ENCODE data around the gene CDKN1B.
A peak's percentile ranks its signal among the peaks of the same experiment; 100 is the strongest.

Gene CDKN1B

GRCh38 chr12:12716793-12717585, at the start of gene CDKN1B:
Gene CDKN1B (plus strand): TSS chr12:12717368. CDS start chr12:12717840, 472 bp downstream.
- peaks cover 3% of the 10 kb centered on the region; the same call in 1 of the 2 replicates for H3K36me3 ChIP-seq (ENCODE audit: insufficient read depth, low read length)
- H3K9me3 ChIP-seq (ENCODE audit: control insufficient read depth, insufficient read depth, low read length) = no peaks in the 10 kb centered on the region
- peaks cover 25% of the 10 kb centered on the region for H3K4me1 ChIP-seq (ENCODE audit: insufficient read depth, low read length)
- peak within 1 kb of the TSS; percentile 87 for H3K9ac ChIP-seq (ENCODE audit: low read depth, low read length)

GRCh38 chr12:12668005-12668404, 49.2 kb upstream of the CDKN1B start:
- Histone ChIP-seq H3K4me1 (ENCODE audit: insufficient read depth, low read length) (peaks cover 9% of the 10 kb centered on the region), H3K9ac (ENCODE audit: low read depth, low read length) (no peak overlapping the region), H3K36me3 (ENCODE audit: insufficient read depth, low read length) (no peaks in the 10 kb centered on the region; the same call in 1 of the 2 replicates), H3K9me3 (ENCODE audit: control insufficient read depth, insufficient read depth, low read length) (no peaks in the 10 kb centered on the region)

- Histone ChIP-seq H3K9ac (ENCODE audit: low read depth, low read length) (no peak overlapping the region), H3K9me3 (ENCODE audit: control insufficient read depth, insufficient read depth, low read length) (no peaks in the 10 kb centered on the region), H3K4me1 (ENCODE audit: insufficient read depth, low read length) (peaks cover 9% of the 10 kb centered on the region), H3K36me3 (ENCODE audit: insufficient read depth, low read length) (no peaks in the 10 kb centered on the region; the same call in 1 of the 2 replicates)
These were observed 48.1 kb upstream of the CDKN1B start for GRCh38 chr12:12669020-12669419.

- Histone ChIP-seq H3K4me1 (ENCODE audit: insufficient read depth, low read length) (peaks cover 7% of the 10 kb centered on the region), H3K9ac (ENCODE audit: low read depth, low read length) (no peak overlapping the region), H3K9me3 (ENCODE audit: control insufficient read depth, insufficient read depth, low read length) (no peaks in the 10 kb centered on the region), H3K36me3 (ENCODE audit: insufficient read depth, low read length) (no peaks in the 10 kb centered on the region; the same call in 1 of the 2 replicates)
These were observed 45.1 kb upstream of the CDKN1B start for GRCh38 chr12:12671850-12672660.

GRCh38 chr12:12673296-12673695, 43.9 kb upstream of the CDKN1B start:
- Histone ChIP-seq H3K9ac (ENCODE audit: low read depth, low read length) (no peak overlapping the region), H3K9me3 (ENCODE audit: control insufficient read depth, insufficient read depth, low read length) (no peaks in the 10 kb centered on the region), H3K4me1 (ENCODE audit: insufficient read depth, low read length) (peaks cover 7% of the 10 kb centered on the region), H3K36me3 (ENCODE audit: insufficient read depth, low read length) (no peaks in the 10 kb centered on the region; the same call in 1 of the 2 replicates)

GRCh38 chr12:12676605-12677004, 40.6 kb upstream of the CDKN1B start:
- Histone ChIP-seq H3K36me3 (ENCODE audit: insufficient read depth, low read length) (no peaks in the 10 kb centered on the region), H3K9me3 (ENCODE audit: control insufficient read depth, insufficient read depth, low read length) (no peaks in the 10 kb centered on the region), H3K4me1 (ENCODE audit: insufficient read depth, low read length) (peaks cover 7% of the 10 kb centered on the region), H3K9ac (ENCODE audit: low read depth, low read length) (no peak overlapping the region)

GRCh38 chr12:12681061-12681765, 36.0 kb upstream of the CDKN1B start:
- Histone ChIP-seq H3K9ac (ENCODE audit: low read depth, low read length) (no peak overlapping the region), H3K36me3 (ENCODE audit: insufficient read depth, low read length) (no peaks in the 10 kb centered on the region), H3K4me1 (ENCODE audit: insufficient read depth, low read length) (peaks cover 20% of the 10 kb centered on the region), H3K9me3 (ENCODE audit: control insufficient read depth, insufficient read depth, low read length) (no peaks in the 10 kb centered on the region)

GRCh38 chr12:12682284-12682683, 34.9 kb upstream of the CDKN1B start:
- Histone ChIP-seq H3K36me3 (ENCODE audit: insufficient read depth, low read length) (no peaks in the 10 kb centered on the region), H3K4me1 (ENCODE audit: insufficient read depth, low read length) (peaks cover 17% of the 10 kb centered on the region), H3K9me3 (ENCODE audit: control insufficient read depth, insufficient read depth, low read length) (no peaks in the 10 kb centered on the region), H3K9ac (ENCODE audit: low read depth, low read length) (no peak overlapping the region)

GRCh38 chr12:12683136-12683697, 34.0 kb upstream of the CDKN1B start:
- Histone ChIP-seq H3K9me3 (ENCODE audit: control insufficient read depth, insufficient read depth, low read length) (no peaks in the 10 kb centered on the region), H3K4me1 (ENCODE audit: insufficient read depth, low read length) (peaks cover 17% of the 10 kb centered on the region), H3K9ac (ENCODE audit: low read depth, low read length) (peak overlapping the region; percentile 80; the same call in 1 of the 2 replicates), H3K36me3 (ENCODE audit: insufficient read depth, low read length) (no peaks in the 10 kb centered on the region)

- peak overlapping the region; percentile 80 for H3K9ac ChIP-seq (ENCODE audit: low read depth, low read length)
- H3K4me1 ChIP-seq (ENCODE audit: insufficient read depth, low read length) = peaks cover 17% of the 10 kb centered on the region
- H3K9me3 ChIP-seq (ENCODE audit: control insufficient read depth, insufficient read depth, low read length) = no peaks in the 10 kb centered on the region
- no peaks in the 10 kb centered on the region for H3K36me3 ChIP-seq (ENCODE audit: insufficient read depth, low read length)
These were observed 33.4 kb upstream of the CDKN1B start for GRCh38 chr12:12683725-12684124.

- Histone ChIP-seq H3K9me3 (ENCODE audit: control insufficient read depth, insufficient read depth, low read length) (no peaks in the 10 kb centered on the region), H3K4me1 (ENCODE audit: insufficient read depth, low read length) (peaks cover 17% of the 10 kb centered on the region), H3K9ac (ENCODE audit: low read depth, low read length) (peak overlapping the region; percentile 80), H3K36me3 (ENCODE audit: insufficient read depth, low read length) (no peaks in the 10 kb centered on the region)
These were observed 32.6 kb upstream of the CDKN1B start for GRCh38 chr12:12684375-12685106.

GRCh38 chr12:12685305-12685704, 31.9 kb upstream of the CDKN1B start:
- no peak overlapping the region for H3K9ac ChIP-seq (ENCODE audit: low read depth, low read length)
- no peaks in the 10 kb centered on the region for H3K9me3 ChIP-seq (ENCODE audit: control insufficient read depth, insufficient read depth, low read length)
- H3K36me3 ChIP-seq (ENCODE audit: insufficient read depth, low read length) = no peaks in the 10 kb centered on the region
- peaks cover 17% of the 10 kb centered on the region for H3K4me1 ChIP-seq (ENCODE audit: insufficient read depth, low read length)

- H3K9ac ChIP-seq (ENCODE audit: low read depth, low read length) = no peak overlapping the region
- H3K9me3 ChIP-seq (ENCODE audit: control insufficient read depth, insufficient read depth, low read length) = no peaks in the 10 kb centered on the region
- no peaks in the 10 kb centered on the region for H3K36me3 ChIP-seq (ENCODE audit: insufficient read depth, low read length)
- H3K4me1 ChIP-seq (ENCODE audit: insufficient read depth, low read length) = peaks cover 17% of the 10 kb centered on the region
These were observed 30.7 kb upstream of the CDKN1B start for GRCh38 chr12:12686472-12686871.

All from ES-I3 (cell line).